ENCODE data around the gene SBK2. TPM values are rescaled to one million over a fixed set of nuclear protein-coding genes. Genes with fewer than 3 reads are reported as not detected.
A peak's percentile ranks its signal among the peaks of the same experiment; 100 is the strongest.

The SBK2 gene
- total and polyA plus RNA-seq, 9 of the 15 experiments (the other 6 are each of a cell fraction or from before 2014, with no cell fraction given) = not detected

DNA sequence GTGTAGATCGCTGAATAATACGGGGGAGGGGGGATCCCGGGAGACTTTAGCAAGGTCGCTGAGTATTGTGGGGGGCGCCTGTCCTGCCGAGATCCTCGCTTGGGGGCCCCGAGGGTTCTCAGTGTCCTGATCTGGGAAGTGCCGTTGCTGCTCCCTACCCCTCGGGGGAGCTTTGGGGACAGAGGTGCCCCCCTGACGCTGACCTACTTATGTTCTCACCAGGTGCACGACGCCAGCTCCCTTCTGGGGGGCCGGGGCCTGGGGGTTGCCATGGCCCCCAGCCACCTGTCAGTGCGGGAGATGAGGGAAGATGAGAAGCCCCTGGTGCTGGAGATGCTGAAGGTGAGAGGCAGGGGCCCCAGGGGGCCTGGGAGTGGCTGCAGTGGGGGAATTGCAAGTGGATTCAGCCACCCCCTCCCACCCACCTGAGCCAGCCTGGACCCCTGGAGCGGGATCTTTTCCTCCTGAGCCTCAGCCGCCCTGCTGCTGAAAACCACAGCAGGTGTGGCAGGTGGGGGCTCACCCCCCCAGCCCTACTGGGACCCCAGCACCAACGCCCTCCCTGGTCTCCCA lies 51.4 kb downstream of the SBK2 start:
- Histone ChIP-seq H4K20me1 (replicated peaks; ENCODE audit: control insufficient read depth, insufficient read depth, low read length) (no peaks in the 10 kb centered on the region), H3K4me1 (replicated peaks in 1 of 2; ENCODE audit: control insufficient read depth in 2 of 2, insufficient read depth in 2 of 2, low read length in 2 of 2) (peaks cover 25 to 73% of the 10 kb centered on the region in 2 experiments), H3K9me3 (replicated peaks; ENCODE audit: control insufficient read depth, insufficient read depth, low read depth, low read length) (no peaks in the 10 kb centered on the region), H2AFZ (ENCODE audit: low read depth, low read length) (peak overlapping the region; percentile 81), H3K4me2 (ENCODE audit: insufficient read depth, low read length) (peak overlapping the region; percentile 87), H3K9ac (ENCODE audit: insufficient read depth in 1 of 2, low read depth in 2 of 2, low read length in 2 of 2) (peak overlapping the region; percentile 82 to 98), H3K27me3 (ENCODE audit: control insufficient read depth in 2 of 2, insufficient read depth in 2 of 2, low read length in 2 of 2) (no peaks in the 10 kb centered on the region), H3K9me1 (ENCODE audit: control insufficient read depth, insufficient read depth, low read length) (no peaks in the 10 kb centered on the region), H3K4me3 (peak overlapping the region; percentile 80), H3K27ac (ENCODE audit: extremely low read depth, low read depth, low read length) (peak overlapping the region; percentile 83), H3K36me3 (ENCODE audit: control insufficient read depth, insufficient read depth, low read length) (peaks cover 31% of the 10 kb centered on the region; the same call in 2 of the 3 replicates), H3K79me2 (ENCODE audit: control insufficient read depth, insufficient read depth, low read length) (peaks cover 12% of the 10 kb centered on the region; the same call in 2 of the 3 replicates)
- TSS peak; percentile 76 for BruUV-seq (replicated peaks)
- POLR2A ChIA-PET = interaction anchor here (0.7 to 3.6 kb wide), 8 partner anchors 8 to 370 kb away, joined by 3 to 30 read pairs (median 6); partner anchors contain the start of gene ZNF628
- CTCF ChIA-PET (ENCODE audit: low intra/inter-chr PET ratio) = no interaction called here
- DNase-seq (ENCODE audit: extremely low read depth in 1 of 4, low spot score in 3 of 4) (peak in 1 of 4 experiments; percentile 39), ATAC-seq (peak; percentile 22), FAIRE-seq (no peak)
- intact Hi-C loops (cut with micrococcal nuclease) = no loop called here
- in situ Hi-C loops (cut with MboI) = no loop called here
- 20% methylated on average over 11 of the region's 18 CpGs for WGBS (ENCODE audit: insufficient coverage, low coverage, missing lambda C conversion rate)
- peak; percentile 21; the same call in 1 of the 2 replicates for TF ChIP-seq PHF8 (IDR thresholded peaks at IDR 0.05; ENCODE audit: borderline replicate concordance, low read length)
- TF ChIP-seq RBFOX2 (IDR thresholded peaks at IDR 0.05; ENCODE audit: low read depth, low read length) = 0 out of 2 replicates have a peak, but pooled peaks have one; percentile 0
- no peak for TF ChIP-seq ZFP36 (IDR thresholded peaks at IDR 0.05; ENCODE audit: low read depth, low read length, partially characterized antibody)
- no peak for TF ChIP-seq ZNF175 (CRISPR knock-in tag; IDR thresholded peaks at IDR 0.05; ENCODE audit: low read depth)
- TF ChIP-seq POLR2B (IDR thresholded peaks at IDR 0.05; ENCODE audit: low read depth, partially characterized antibody) = no peak
- TF ChIP-seq ZNF780A (CRISPR knock-in tag; IDR thresholded peaks at IDR 0.05) = no peak
- no peak for TF ChIP-seq DMBX1 (CRISPR knock-in tag; IDR thresholded peaks at IDR 0.05; ENCODE audit: borderline replicate concordance)
- no peak for TF ChIP-seq ZZZ3 (IDR thresholded peaks at IDR 0.05)
- TF ChIP-seq, protein P1, sequence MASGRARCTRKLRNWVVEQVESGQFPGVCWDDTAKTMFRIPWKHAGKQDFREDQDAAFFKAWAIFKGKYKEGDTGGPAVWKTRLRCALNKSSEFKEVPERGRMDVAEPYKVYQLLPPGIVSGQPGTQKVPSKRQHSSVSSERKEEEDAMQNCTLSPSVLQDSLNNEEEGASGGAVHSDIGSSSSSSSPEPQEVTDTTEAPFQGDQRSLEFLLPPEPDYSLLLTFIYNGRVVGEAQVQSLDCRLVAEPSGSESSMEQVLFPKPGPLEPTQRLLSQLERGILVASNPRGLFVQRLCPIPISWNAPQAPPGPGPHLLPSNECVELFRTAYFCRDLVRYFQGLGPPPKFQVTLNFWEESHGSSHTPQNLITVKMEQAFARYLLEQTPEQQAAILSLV (tag; IDR thresholded peaks at IDR 0.05) = no peak
- no peak for TF ChIP-seq STAT5A (IDR thresholded peaks at IDR 0.05; ENCODE audit: borderline replicate concordance, low read length)
- TF ChIP-seq FOS (IDR thresholded peaks at IDR 0.05; ENCODE audit: extremely low read depth, insufficient read length) = no peak
- no peak for TF ChIP-seq NCOR1 (IDR thresholded peaks at IDR 0.05)
- TF ChIP-seq POLR2A (conservative IDR thresholded peaks at IDR 0.05) = peak; percentile 4
- no peak for TF ChIP-seq MEIS2 (IDR thresholded peaks at IDR 0.05; ENCODE audit: partially characterized antibody)
- TF ChIP-seq ZNF586 (CRISPR knock-in tag; conservative IDR thresholded peaks at IDR 0.05) = no peak
- TF ChIP-seq, protein P2, sequence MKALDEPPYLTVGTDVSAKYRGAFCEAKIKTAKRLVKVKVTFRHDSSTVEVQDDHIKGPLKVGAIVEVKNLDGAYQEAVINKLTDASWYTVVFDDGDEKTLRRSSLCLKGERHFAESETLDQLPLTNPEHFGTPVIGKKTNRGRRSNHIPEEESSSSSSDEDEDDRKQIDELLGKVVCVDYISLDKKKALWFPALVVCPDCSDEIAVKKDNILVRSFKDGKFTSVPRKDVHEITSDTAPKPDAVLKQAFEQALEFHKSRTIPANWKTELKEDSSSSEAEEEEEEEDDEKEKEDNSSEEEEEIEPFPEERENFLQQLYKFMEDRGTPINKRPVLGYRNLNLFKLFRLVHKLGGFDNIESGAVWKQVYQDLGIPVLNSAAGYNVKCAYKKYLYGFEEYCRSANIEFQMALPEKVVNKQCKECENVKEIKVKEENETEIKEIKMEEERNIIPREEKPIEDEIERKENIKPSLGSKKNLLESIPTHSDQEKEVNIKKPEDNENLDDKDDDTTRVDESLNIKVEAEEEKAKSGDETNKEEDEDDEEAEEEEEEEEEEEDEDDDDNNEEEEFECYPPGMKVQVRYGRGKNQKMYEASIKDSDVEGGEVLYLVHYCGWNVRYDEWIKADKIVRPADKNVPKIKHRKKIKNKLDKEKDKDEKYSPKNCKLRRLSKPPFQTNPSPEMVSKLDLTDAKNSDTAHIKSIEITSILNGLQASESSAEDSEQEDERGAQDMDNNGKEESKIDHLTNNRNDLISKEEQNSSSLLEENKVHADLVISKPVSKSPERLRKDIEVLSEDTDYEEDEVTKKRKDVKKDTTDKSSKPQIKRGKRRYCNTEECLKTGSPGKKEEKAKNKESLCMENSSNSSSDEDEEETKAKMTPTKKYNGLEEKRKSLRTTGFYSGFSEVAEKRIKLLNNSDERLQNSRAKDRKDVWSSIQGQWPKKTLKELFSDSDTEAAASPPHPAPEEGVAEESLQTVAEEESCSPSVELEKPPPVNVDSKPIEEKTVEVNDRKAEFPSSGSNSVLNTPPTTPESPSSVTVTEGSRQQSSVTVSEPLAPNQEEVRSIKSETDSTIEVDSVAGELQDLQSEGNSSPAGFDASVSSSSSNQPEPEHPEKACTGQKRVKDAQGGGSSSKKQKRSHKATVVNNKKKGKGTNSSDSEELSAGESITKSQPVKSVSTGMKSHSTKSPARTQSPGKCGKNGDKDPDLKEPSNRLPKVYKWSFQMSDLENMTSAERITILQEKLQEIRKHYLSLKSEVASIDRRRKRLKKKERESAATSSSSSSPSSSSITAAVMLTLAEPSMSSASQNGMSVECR (CRISPR knock-in tag; IDR thresholded peaks at IDR 0.05) = 0 out of 2 replicates have a peak, but pooled peaks have one; percentile 4
